ENCODE measurements around the gene NDUFB8. TPM values are rescaled to one million over a fixed set of nuclear protein-coding genes. Genes with fewer than 3 reads are reported as not detected.

Gene NDUFB8
- total and polyA plus RNA-seq, 2 donors (not counting 1 experiment from before 2014, with no cell fraction given) = 131 to 174 TPM

- Histone ChIP-seq H3K4me2 (replicated peaks; ENCODE audit: low read depth, low read length, poor library complexity, severe bottlenecking) (no peak overlapping the region), H3K4me1 (ENCODE audit: control insufficient read depth in 2 of 2, insufficient read depth in 2 of 2, low read length in 2 of 2) (peaks cover 13% of the 10 kb centered on the region in 2 donors), H3K79me2 (ENCODE audit: control insufficient read depth, insufficient read depth, low read length) (no peaks in the 10 kb centered on the region), H3K9ac (ENCODE audit: low read length) (no peak overlapping the region), H4K20me1 (ENCODE audit: control insufficient read depth, insufficient read depth, low read length, poor library complexity, severe bottlenecking) (peaks cover 5% of the 10 kb centered on the region), H3K4me3 (ENCODE audit: control extremely low read depth in 1 of 5, extremely low read depth in 1 of 5, insufficient read depth in 1 of 5, low read depth in 2 of 5, low read length in 4 of 5) (no peak overlapping the region), H2AFZ (ENCODE audit: insufficient read depth, low read depth, low read length, poor library complexity, severe bottlenecking) (no peak overlapping the region), H3K9me3 (ENCODE audit: control extremely low read depth in 1 of 3, control insufficient read depth in 2 of 3, insufficient read depth in 1 of 3, low read length in 2 of 3) (peaks cover 0 to 3% (median 0%) of the 10 kb centered on the region in 3 donors), H3K27me3 (replicated peaks in 1 of 4; ENCODE audit: control extremely low read depth in 1 of 4, control insufficient read depth in 3 of 4, insufficient read depth in 4 of 4, low read length in 3 of 4) (peaks cover 0 to 10% (median 5%) of the 10 kb centered on the region in 4 experiments), H3K27ac (ENCODE audit: low read length in 2 of 2) (no peak overlapping the region), H3K36me3 (replicated peaks in 1 of 2; ENCODE audit: control extremely low read depth in 1 of 2, control insufficient read depth in 1 of 2, extremely low read depth in 1 of 2, insufficient read depth in 2 of 2, low read length in 1 of 2) (peaks cover 12 to 29% of the 10 kb centered on the region in 2 experiments)
- Mint-ChIP-seq H3K4me3 (no peak overlapping the region), H3K27me3 (peaks cover 9% of the 10 kb centered on the region), H3K9me3 (ENCODE audit: insufficient read depth) (no peaks in the 10 kb centered on the region), H3K4me1 (peaks cover 14% of the 10 kb centered on the region), H3K27ac (no peak overlapping the region)
- TF ChIP-seq EZH2 (IDR thresholded peaks at IDR 0.05; ENCODE audit: borderline replicate concordance, insufficient read depth, low read depth, low read length, poor library complexity, severe bottlenecking) = no peak
- no peak for TF ChIP-seq CTCF (IDR thresholded peaks at IDR 0.05)
- intact Hi-C loops (cut with micrococcal nuclease) = no loop called here
- ChIA-PET POLR2A (no interaction called here), CTCF (interaction anchor here (0.6 to 1.8 kb wide), 9 partner anchors 8 to 789 kb away, joined by 3 to 6 read pairs (median 4); partner anchors contain the start of gene HIF1AN)
- no CpG with 5 or more reads among the region's 5 CpGs for WGBS (ENCODE audit: insufficient coverage)
- DNase-seq (no peak), ATAC-seq (ENCODE audit: low read depth) (no peak)
These were observed 7.4 kb downstream of the NDUFB8 start for GRCh38 chr10:100522107-100522801.

- Histone ChIP-seq H3K27ac (ENCODE audit: low read length in 2 of 2) (no peak overlapping the region), H3K27me3 (replicated peaks in 1 of 4; ENCODE audit: control extremely low read depth in 1 of 4, control insufficient read depth in 3 of 4, insufficient read depth in 4 of 4, low read length in 3 of 4) (peaks cover 0 to 10% (median 5%) of the 10 kb centered on the region in 4 experiments), H4K20me1 (ENCODE audit: control insufficient read depth, insufficient read depth, low read length, poor library complexity, severe bottlenecking) (no peaks in the 10 kb centered on the region), H3K79me2 (ENCODE audit: control insufficient read depth, insufficient read depth, low read length) (no peaks in the 10 kb centered on the region), H2AFZ (ENCODE audit: insufficient read depth, low read depth, low read length, poor library complexity, severe bottlenecking) (no peak overlapping the region), H3K4me3 (ENCODE audit: control extremely low read depth in 1 of 5, extremely low read depth in 1 of 5, insufficient read depth in 1 of 5, low read depth in 2 of 5, low read length in 4 of 5) (no peak overlapping the region), H3K36me3 (replicated peaks in 1 of 2; ENCODE audit: control extremely low read depth in 1 of 2, control insufficient read depth in 1 of 2, extremely low read depth in 1 of 2, insufficient read depth in 2 of 2, low read length in 1 of 2) (peaks cover 2 to 19% of the 10 kb centered on the region in 2 experiments), H3K4me2 (replicated peaks; ENCODE audit: low read depth, low read length, poor library complexity, severe bottlenecking) (no peak overlapping the region), H3K9ac (ENCODE audit: low read length) (no peak overlapping the region), H3K9me3 (ENCODE audit: control extremely low read depth in 1 of 3, control insufficient read depth in 2 of 3, insufficient read depth in 1 of 3, low read length in 2 of 3) (peaks cover 0 to 3% (median 0%) of the 10 kb centered on the region in 3 donors), H3K4me1 (ENCODE audit: control insufficient read depth in 2 of 2, insufficient read depth in 2 of 2, low read length in 2 of 2) (peaks cover 13% of the 10 kb centered on the region in 2 donors)
- Mint-ChIP-seq H3K4me3 (no peak overlapping the region), H3K27me3 (peaks cover 9% of the 10 kb centered on the region), H3K9me3 (ENCODE audit: insufficient read depth) (no peaks in the 10 kb centered on the region), H3K4me1 (peaks cover 10% of the 10 kb centered on the region), H3K27ac (no peak overlapping the region)
- CTCF ChIA-PET = interaction anchor here (0.6 to 3.0 kb wide), 4 partner anchors 9 to 183 kb away, joined by 3 to 10 read pairs (median 3); no protein-coding TSS in a partner anchor
- 100% methylated on average over 1 of the region's 3 CpGs for WGBS (ENCODE audit: insufficient coverage)
- intact Hi-C loops (cut with micrococcal nuclease) = no loop called here
- TF ChIP-seq EZH2 (IDR thresholded peaks at IDR 0.05; ENCODE audit: borderline replicate concordance, insufficient read depth, low read depth, low read length, poor library complexity, severe bottlenecking) (no peak), CTCF (IDR thresholded peaks at IDR 0.05) (no peak)
- DNase-seq = no peak
- ATAC-seq (ENCODE audit: low read depth) = no peak
- POLR2A ChIA-PET = no interaction called here
These were observed 8.9 kb downstream of the NDUFB8 start for GRCh38 chr10:100520811-100521210.
